ENCODE results near the gene HNRNPAB.

- no peak for TF ChIP-seq ZFP30 (CRISPR knock-in tag; IDR thresholded peaks at IDR 0.05)
- no peak for TF ChIP-seq RARB (CRISPR knock-in tag; IDR thresholded peaks at IDR 0.05)
- no peak for TF ChIP-seq ZNF8 (CRISPR knock-in tag; IDR thresholded peaks at IDR 0.05)
- no peak for TF ChIP-seq CREB5 (CRISPR knock-in tag; IDR thresholded peaks at IDR 0.05; ENCODE audit: low read depth)
- TF ChIP-seq TSHZ2 (CRISPR knock-in tag; IDR thresholded peaks at IDR 0.05) = no peak
- TF ChIP-seq ZC3H10 (CRISPR knock-in tag; IDR thresholded peaks at IDR 0.05) = no peak
- TF ChIP-seq OSR1 (CRISPR knock-in tag; IDR thresholded peaks at IDR 0.05) = no peak
- TF ChIP-seq PATZ1 (CRISPR knock-in tag; IDR thresholded peaks at IDR 0.05; ENCODE audit: borderline replicate concordance) = no peak
- TF ChIP-seq, protein P1, sequence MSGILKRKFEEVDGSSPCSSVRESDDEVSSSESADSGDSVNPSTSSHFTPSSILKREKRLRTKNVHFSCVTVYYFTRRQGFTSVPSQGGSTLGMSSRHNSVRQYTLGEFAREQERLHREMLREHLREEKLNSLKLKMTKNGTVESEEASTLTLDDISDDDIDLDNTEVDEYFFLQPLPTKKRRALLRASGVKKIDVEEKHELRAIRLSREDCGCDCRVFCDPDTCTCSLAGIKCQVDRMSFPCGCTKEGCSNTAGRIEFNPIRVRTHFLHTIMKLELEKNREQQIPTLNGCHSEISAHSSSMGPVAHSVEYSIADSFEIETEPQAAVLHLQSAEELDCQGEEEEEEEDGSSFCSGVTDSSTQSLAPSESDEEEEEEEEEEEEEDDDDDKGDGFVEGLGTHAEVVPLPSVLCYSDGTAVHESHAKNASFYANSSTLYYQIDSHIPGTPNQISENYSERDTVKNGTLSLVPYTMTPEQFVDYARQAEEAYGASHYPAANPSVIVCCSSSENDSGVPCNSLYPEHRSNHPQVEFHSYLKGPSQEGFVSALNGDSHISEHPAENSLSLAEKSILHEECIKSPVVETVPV (CRISPR knock-in tag; IDR thresholded peaks at IDR 0.05) = no peak
Observed at GRCh38 chr5:178227929-178228328, 23.6 kb downstream of the HNRNPAB start.
